ENCODE measurements around the gene OR6B1. TPM values are rescaled to one million over a fixed set of nuclear protein-coding genes. Genes with fewer than 3 reads are reported as not detected.

The OR6B1 gene
- polyA plus RNA-seq, 1 experiment: not detected

- H3K4me3 ChIP-seq (ENCODE audit: low read depth, low read length): no peak overlapping the region
- ChIA-PET CTCF (no interaction called here), POLR2A (no interaction called here)
- H3K36me3 ChIP-seq (ENCODE audit: control insufficient read depth, insufficient read depth, low read length): no peaks in the 10 kb centered on the region
- no peak for DNase-seq (ENCODE audit: low read depth)
- no peak for TF ChIP-seq CTCF (IDR thresholded peaks at IDR 0.05; ENCODE audit: insufficient read depth, low read depth, low read length)
- H3K27me3 ChIP-seq (ENCODE audit: control insufficient read depth, insufficient read depth, low read length): no peaks in the 10 kb centered on the region
Observed at GRCh38 chr7:144057954-144058353, 57.8 kb downstream of the OR6B1 start.

Other genes with a start within 250 kb of the OR6B1 start
- 0.02 and 0.09 TPM in 2 replicates for gene CTAGE6, start 242.6 kb upstream of the OR6B1 start, polyA plus RNA-seq (2011; rRNA removed)
- gene TCAF1, start 98.1 kb upstream of the OR6B1 start, polyA plus RNA-seq (2011; rRNA removed): 39.9 and 55.2 TPM in 2 replicates
- not detected in 2 replicates for gene OR2F2, start 65.1 kb upstream of the OR6B1 start, polyA plus RNA-seq (2011; rRNA removed)
- not detected in 2 replicates for gene OR2F1, start 45.5 kb upstream of the OR6B1 start, polyA plus RNA-seq (2011; rRNA removed)
- not detected in 2 replicates for gene OR2A5, start 48.6 kb downstream of the OR6B1 start, polyA plus RNA-seq (2011; rRNA removed)
- gene OR2A25, start 69.5 kb downstream of the OR6B1 start, polyA plus RNA-seq (2011; rRNA removed): not detected in 2 replicates
- not detected in 2 replicates for gene OR2A12, start 86.0 kb downstream of the OR6B1 start, polyA plus RNA-seq (2011; rRNA removed)
- gene OR2A2, start 109.3 kb downstream of the OR6B1 start, polyA plus RNA-seq (2011; rRNA removed): not detected in 2 replicates
- gene OR2A14, start 122.9 kb downstream of the OR6B1 start, polyA plus RNA-seq (2011; rRNA removed): not detected in 2 replicates
- 0.91 and 0.98 TPM in 2 replicates for gene CTAGE4, start 183.1 kb downstream of the OR6B1 start, polyA plus RNA-seq (2011; rRNA removed)
- gene ARHGEF35, start 195.5 kb downstream of the OR6B1 start, polyA plus RNA-seq (2011; rRNA removed): 0.37 and 0.91 TPM in 2 replicates
- 0.02 TPM in 1 of 2 replicates, not detected in the other for gene OR2A42, start 239.3 kb downstream of the OR6B1 start, polyA plus RNA-seq (2011; rRNA removed)